NCI-H2171 (cell line): Measurements from ENCODE around the gene NCAN.

Experiments
- DNase-seq: peaks from one replicate; lab custom pipeline; 2025; lab: John Stamatoyannopoulos, UW

Gene NCAN

GRCh38 chr19:19285686-19286085 lies 73.9 kb downstream of the NCAN start:
- no peak for DNase-seq

DNA sequence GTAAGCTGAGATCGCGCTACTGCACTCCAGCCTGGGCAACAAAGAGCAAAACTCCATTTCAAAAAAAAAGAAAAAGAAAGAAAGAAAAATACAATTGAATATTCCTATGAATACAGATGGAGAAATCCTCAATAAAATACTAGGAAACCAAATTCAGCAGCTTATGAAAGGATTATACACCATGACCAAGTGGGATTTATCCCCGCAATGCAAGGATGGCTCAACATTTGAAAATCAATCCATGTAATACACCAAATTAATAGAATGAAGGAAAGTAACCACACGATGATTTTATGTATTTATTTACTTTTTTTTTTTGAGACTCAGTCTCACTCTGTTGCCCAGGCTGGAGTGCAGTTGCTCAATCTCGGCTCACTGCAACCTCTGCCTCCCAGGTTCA lies 80.8 kb downstream of the NCAN start:
- no peak for DNase-seq

- DNase-seq = no peak
Measured at GRCh38 chr19:19294914-19295313, 83.2 kb downstream of the NCAN start.

DNA sequence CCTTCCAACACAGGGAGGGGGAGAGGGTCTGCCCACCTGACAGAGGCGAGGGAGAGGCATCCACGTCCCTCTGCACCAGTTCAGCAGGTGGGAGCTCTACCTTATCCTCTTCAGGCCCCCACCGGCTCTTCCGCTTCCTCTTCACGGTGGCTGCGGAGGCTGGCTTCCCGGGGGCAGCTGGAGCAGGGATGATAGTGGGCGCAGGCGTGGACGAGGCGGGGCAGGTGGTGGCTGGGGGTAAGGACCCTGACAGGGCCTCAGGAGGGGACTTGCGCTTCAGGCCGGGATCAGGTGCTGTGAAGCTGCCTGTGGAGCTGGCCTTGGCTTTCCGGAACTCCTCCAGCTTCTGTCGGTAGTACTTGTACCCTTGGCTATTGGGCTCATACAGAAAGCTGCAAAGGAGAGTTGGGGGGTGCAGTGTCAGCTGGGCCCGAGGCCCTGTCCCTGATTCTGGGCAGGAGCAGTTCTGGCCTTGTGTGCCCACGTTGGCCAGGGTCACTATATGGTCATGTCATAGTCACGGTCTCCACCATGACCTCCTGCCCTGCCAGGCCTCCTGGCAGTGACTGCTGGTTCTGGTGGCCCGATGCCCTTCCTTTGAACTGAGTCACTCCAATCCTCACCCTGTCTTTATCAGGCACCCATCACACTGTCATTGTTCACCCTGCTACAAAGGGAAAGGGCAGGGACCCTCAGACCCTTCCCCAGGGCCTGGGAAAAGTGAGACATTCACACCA lies 85.4 kb downstream of the NCAN start:
- no peak for DNase-seq

- DNase-seq = no peak
Measured at GRCh38 chr19:19297759-19298158, 86.0 kb downstream of the NCAN start.

GRCh38 chr19:19300613-19301012 lies 88.9 kb downstream of the NCAN start:
- DNase-seq = no peak
